HG03442 (cell line): ENCODE data around the gene ESRP2.

Experiments used
- ATAC-seq: cut with Tn5 transposase; IDR thresholded peaks from one replicate; pipeline ENCODE4 v1.9.1; 2021; ENCODE audit warnings: mild to moderate bottlenecking, moderate library complexity; ENCODE audit not compliant: unreplicated experiment

Gene ESRP2

DNA sequence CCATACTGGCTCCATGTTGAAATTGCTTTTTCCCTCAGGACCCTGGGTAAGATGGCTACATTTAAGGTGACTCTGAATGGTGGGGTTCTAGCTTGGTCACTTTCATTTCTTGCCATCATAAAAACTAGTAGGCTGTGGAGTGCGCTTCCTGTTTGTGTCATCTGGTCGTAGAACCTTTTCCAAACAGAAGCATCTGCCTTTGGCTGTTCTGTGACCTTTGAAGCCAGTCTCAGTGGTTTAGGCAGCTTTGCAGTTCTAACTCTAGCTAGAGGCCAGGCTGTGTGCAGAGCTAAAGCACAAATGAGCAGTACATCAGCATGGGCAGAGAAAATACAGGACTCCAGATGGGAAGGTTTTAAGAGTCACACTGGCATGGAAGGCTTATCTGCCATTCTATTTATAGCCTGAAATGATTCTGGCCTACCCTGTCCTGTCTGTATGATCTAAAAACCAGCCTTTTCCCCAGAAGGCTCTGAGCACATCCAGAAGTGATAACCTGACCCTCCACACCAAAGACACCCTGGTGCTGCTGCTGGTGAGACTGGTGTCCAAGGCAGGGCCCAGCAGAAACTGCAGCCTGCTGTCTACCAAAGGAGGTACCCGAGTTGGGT is 8.6 kb downstream of the ESRP2 start:
- ATAC-seq, result no peak

- no peak for ATAC-seq
Observed at GRCh38 chr16:68226116-68226515, 9.8 kb downstream of the ESRP2 start.

- ATAC-seq, result no peak
Observed at GRCh38 chr16:68223072-68223471, 12.9 kb downstream of the ESRP2 start.

GRCh38 chr16:68219725-68220351 is 16.1 kb downstream of the ESRP2 start:
- no peak for ATAC-seq

DNA sequence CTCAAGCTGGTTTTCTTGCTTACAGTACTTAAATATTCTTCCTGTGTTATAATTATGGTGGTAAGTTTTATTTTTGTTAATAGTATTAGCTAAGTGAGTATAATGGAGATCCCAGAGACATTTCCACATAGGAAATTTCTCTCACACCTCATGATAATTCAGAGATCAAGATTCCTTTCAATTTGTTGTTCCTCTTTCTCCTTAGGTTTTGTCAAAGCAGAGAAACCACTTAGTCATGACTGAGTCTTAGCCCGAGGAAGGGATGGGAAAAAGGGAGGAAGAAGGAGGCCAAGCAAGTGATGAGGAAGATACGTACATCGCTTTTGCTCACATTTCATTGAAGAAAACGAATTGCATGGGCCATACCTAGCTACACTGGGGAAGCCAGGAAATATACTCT is 18.4 kb downstream of the ESRP2 start:
- ATAC-seq, result no peak

DNA sequence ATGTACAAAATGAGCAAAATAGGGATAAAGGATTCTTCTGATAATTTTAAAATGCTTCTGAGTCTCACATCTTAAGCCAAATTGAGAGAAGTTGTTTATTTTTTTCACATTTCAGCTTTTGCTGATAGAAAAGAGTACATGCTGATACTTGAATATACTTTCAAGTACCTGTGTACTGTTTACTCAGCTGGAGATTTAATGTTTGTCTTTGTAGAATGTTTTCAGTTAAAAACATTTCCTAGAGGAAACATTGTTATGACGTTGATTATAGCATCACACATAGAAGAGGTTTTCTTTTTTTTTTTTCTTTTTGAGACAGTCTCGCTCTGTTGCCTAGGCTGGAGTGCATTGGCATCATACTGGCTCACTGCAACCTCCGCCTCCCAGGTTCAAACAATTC is 19.7 kb downstream of the ESRP2 start:
- ATAC-seq, result no peak

DNA sequence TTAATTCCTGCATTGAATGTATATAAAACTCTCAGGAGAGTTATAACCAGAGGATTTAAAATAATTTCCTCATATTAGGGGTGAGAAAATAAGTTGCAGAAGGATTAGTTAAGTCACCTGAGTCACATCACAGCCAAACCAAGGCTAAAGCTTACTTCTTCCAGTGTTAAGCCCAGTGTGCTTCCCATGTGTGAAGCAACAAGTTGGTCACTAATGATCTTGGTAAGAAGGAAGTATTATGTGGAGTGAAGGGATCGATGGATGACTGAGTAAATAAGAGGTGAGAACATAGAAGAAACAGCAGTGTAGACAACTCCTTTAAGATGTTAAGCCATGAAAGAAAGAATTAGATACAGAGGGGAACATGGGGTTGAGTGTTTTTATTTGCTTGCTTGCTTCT is 20.6 kb downstream of the ESRP2 start:
- no peak for ATAC-seq

DNA sequence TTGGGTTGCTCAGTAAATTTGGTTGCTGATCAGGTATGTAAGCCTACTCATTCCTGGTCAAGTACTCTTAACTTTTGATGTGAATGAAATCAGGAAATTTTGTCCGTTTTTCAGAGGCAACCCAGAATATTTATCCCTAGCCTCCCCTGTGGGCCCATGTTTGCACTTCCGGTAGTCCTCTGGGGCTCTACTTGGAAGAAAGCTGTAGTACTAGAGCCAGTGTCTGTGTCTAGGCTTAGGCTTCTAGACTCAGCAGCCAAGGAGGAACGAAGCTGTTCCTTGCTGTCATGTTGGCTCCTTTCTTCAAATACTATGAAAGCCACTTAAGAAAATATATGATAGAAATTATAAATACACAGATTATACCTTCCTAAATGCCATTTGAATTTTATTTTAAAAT is 21.2 kb downstream of the ESRP2 start:
- no peak for ATAC-seq

- no peak for ATAC-seq
Observed at GRCh38 chr16:68206245-68206644, 29.7 kb downstream of the ESRP2 start.

GRCh38 chr16:68202091-68202519 is 33.8 kb downstream of the ESRP2 start:
- ATAC-seq, result no peak

DNA sequence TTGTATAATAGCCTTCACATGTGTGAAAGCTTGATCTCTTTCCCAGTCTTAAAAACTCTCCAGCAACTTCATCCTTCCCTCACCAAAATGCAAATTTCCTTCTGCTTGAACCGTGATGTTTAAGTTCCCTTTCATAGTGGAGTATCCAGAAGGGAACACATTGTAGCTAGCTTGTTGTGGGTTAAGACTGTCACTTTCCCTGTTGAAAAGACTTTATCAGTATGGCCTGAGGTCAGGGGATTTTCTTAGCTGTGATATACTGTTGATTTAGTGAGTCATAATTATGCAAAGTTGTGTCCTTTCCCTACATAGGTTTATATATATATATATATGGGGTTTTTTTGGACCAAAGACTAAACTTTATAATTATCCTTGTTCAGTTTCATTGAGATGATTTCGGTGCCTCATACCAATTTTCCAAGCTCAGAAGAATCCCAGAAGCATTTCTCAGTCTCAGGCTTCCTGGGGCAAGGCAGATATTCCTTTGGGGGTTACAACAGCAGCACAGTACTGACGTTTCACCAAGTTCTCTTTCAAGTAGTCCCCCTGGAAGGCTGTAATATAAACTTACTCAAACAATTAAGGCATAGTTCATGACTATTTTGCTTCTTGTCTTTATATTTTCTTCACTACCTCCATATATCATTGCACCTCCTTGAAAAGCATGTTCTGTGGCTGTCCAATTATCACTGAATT is 35.7 kb downstream of the ESRP2 start:
- no peak for ATAC-seq

GRCh38 chr16:68197250-68197649 is 38.7 kb downstream of the ESRP2 start:
- no peak for ATAC-seq

DNA sequence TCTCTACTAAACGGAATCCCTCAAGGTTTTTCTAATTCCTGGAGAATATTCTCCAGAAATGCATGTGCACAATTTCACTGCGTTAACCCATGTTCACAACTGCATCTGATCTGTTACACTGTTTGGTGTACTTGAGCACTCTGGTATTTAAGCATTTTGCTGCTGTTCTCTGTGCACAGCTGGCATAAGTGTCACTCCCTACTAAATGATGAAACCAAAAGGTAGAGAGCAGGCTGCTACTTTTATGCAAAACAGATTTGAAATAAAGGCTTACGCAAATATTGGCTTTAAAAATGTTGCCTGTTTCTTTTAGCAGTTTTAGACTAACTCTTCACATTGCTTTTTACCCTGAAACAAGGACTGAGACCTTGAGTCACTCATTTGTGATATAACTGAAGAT is 41.7 kb downstream of the ESRP2 start:
- ATAC-seq, result no peak

DNA sequence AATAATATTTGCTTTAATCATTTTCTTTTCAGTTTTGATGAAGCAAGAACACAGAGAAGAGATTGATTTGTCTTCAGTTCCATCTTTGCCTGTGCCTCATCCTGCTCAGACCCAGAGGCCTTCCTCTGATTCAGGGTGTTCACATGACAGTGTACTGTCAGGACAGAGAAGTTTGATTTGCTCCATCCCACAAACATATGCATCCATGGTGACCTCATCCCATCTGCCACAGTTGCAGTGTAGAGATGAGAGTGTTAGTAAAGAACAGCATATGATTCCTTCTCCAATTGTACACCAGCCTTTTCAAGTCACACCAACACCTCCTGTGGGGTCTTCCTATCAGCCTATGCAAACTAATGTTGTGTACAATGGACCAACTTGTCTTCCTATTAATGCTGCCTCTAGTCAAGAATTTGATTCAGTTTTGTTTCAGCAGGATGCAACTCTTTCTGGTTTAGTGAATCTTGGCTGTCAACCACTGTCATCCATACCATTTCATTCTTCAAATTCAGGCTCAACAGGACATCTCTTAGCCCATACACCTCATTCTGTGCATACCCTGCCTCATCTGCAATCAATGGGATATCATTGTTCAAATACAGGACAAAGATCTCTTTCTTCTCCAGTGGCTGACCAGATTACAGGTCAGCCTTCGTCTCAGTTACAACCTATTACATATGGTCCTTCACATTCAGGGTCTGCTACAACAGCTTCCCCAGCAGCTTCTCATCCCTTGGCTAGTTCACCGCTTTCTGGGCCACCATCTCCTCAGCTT is 45.0 kb downstream of the ESRP2 start:
- no peak for ATAC-seq

GRCh38 chr16:68190081-68190480 is 45.8 kb downstream of the ESRP2 start:
- no peak for ATAC-seq

DNA sequence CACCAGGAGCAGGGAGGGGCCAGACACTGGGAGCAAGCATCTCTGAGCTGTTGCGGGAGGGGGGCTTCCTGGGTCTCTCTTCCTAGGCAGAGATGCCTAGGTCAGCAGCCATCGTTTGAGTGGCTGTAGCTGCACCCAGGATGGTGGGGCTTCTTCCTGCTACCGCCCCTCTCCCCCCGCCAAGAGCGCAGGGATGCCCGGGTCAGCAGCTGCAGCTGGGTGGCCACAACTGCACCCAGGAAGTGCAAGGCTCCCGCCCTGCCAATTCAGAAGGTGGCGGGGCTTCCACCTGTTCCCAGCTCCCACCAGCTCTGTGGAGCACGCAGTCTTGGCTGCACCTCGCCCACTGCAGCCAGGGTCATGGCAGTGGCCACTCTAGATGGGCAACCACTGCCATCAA is 47.8 kb downstream of the ESRP2 start:
- ATAC-seq, result no peak

DNA sequence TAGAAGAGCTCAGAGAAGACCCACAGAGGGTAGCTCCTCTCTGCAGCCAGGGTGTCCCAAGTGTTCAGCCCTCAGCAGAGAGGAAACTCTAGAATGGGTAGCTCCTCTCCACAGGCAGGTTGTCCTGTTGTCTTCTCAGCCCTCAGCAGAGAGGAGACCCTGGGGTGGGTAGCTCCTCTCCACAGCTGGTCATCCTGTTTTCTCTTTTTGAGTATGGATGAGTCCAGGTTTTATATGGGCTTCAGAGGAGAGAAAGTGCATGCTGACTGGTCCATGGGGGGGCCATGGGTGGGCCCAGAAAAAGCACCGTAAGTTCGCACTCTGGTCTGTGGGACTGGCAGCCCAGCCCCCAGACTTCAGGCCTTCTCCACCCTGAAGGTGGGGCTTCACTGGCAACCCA is 48.4 kb downstream of the ESRP2 start:
- no peak for ATAC-seq

- ATAC-seq, result no peak
Observed at GRCh38 chr16:68186877-68187276, 49.0 kb downstream of the ESRP2 start.

DNA sequence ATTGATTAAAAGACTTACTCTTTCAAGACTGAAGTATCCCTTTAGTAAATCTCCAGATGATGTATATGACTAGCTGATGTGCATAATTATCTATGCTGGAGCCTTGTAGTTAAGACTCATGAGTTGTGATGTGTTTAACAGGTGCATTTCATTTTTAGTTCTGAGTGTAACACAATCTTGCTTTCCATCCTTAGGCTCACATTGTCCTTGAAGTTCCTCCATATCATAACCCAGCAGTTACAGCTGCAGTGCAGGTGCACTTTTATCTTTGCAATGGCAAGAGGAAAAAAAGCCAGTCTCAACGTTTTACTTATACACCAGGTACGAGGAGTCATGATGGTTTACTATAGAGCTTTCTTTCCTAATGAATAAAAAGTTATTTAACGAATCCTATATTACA is 52.9 kb downstream of the ESRP2 start:
- ATAC-seq, result no peak

- ATAC-seq, result no peak
Observed at GRCh38 chr16:68179855-68180254, 56.1 kb downstream of the ESRP2 start.

GRCh38 chr16:68179196-68179795 is 56.6 kb downstream of the ESRP2 start:
- ATAC-seq, result no peak
